Body of pancreas (tissue), 4 donors: ENCODE measurements around the gene SEMA3A.

Experiments used
- POLR2A ChIP-seq, 3 donors: fragments of 450-650 bp; IDR thresholded peaks; one replicate each; pipeline ENCODE4 v1.6.1; 2016; ENCODE audit warnings: antibody characterized with exemption in 3 of 3, mild to moderate bottlenecking in 2 of 3
- TF ChIP-seq, protein P1 (sequence below), 7 experiments: fragments of 450-650 bp in 4 of 7; fragments of 200-600 bp in 3 of 7; sonication (generic) in 3 of 7; IDR thresholded peaks; one replicate each; pipeline ENCODE4 v1.5.1; 2016 to 2019; ENCODE audit warnings: antibody characterized with exemption in 7 of 7

DNA sequence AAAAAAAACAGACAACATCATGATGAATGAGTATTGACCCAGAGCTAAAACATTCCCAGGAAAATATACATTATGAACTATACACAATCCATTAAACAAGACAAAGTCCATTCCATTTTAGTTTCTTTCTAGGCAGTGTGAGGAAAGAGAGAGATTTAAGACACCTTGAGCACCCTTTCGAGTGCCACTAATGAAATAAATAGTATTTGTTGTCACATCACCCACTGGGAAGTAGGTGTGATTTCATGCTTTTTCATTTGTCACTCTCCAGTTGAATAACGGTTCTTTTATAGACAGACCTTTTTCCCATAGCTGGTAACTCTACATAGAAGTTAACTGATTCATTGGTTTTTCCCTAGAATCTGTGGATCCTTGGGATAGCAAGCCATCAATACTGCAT, 29.9 kb upstream of the SEMA3A start:
- TF ChIP-seq, protein P1, sequence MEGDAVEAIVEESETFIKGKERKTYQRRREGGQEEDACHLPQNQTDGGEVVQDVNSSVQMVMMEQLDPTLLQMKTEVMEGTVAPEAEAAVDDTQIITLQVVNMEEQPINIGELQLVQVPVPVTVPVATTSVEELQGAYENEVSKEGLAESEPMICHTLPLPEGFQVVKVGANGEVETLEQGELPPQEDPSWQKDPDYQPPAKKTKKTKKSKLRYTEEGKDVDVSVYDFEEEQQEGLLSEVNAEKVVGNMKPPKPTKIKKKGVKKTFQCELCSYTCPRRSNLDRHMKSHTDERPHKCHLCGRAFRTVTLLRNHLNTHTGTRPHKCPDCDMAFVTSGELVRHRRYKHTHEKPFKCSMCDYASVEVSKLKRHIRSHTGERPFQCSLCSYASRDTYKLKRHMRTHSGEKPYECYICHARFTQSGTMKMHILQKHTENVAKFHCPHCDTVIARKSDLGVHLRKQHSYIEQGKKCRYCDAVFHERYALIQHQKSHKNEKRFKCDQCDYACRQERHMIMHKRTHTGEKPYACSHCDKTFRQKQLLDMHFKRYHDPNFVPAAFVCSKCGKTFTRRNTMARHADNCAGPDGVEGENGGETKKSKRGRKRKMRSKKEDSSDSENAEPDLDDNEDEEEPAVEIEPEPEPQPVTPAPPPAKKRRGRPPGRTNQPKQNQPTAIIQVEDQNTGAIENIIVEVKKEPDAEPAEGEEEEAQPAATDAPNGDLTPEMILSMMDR (IDR thresholded peaks at IDR 0.05), result no peak
- TF ChIP-seq POLR2A (IDR thresholded peaks at IDR 0.05), result no peak
